Spleen (tissue), 11 donors: ENCODE results near the gene DGKG. TPM values are rescaled to one million over a fixed set of nuclear protein-coding genes. Genes with fewer than 3 reads are reported as not detected.
A peak's percentile ranks its signal among the peaks of the same experiment; 100 is the strongest.

Experiments
- DNase-seq: peaks from one replicate; pipeline ENCODE4 v3.0.0-alpha.2; 2020
- H3K27ac ChIP-seq, 8 donors: fragments of 200-600 bp; sonication (generic) in 7 of 8; 1 replicate in 4 of 8; 2 replicates in 4 of 8; pipeline versions ENCODE4 v1.5.0 to v1.8.0; 2016 to 2021; ENCODE audit warnings: inconsistent platforms in 4 of 8, mild to moderate bottlenecking in 4 of 8, moderate library complexity in 1 of 8
- H3K27me3 ChIP-seq, 7 donors: fragments of 200-600 bp; sonication (generic) in 6 of 7; replicated peaks in 1 of 7; 1 replicate in 4 of 7; 2 replicates in 3 of 7; pipeline versions ENCODE4 v1.5.0 to v1.8.0; 2016 to 2021; ENCODE audit warnings: inconsistent platforms in 3 of 7, mild to moderate bottlenecking in 1 of 7
- H3K36me3 ChIP-seq, 6 donors: fragments of 200-600 bp; sonication (generic) in 5 of 6; 1 replicate in 4 of 6; 2 replicates in 2 of 6; pipeline versions ENCODE4 v1.5.0 to v1.8.0; 2016 to 2021; ENCODE audit warnings: inconsistent platforms in 2 of 6
- H3K4me1 ChIP-seq, 6 donors: fragments of 200-600 bp; sonication (generic) in 5 of 6; 1 replicate in 3 of 6; 2 replicates in 3 of 6; pipeline versions ENCODE4 v1.5.0 to v1.8.0; 2016 to 2021; ENCODE audit warnings: inconsistent platforms in 3 of 6
- H3K4me3 ChIP-seq, 8 donors: fragments of 200-600 bp; sonication (generic) in 7 of 8; 1 replicate in 4 of 8; 2 replicates in 4 of 8; pipeline versions ENCODE4 v1.5.0 to v1.8.0; 2016 to 2021; ENCODE audit warnings: inconsistent platforms in 4 of 8, mild to moderate bottlenecking in 4 of 8, moderate library complexity in 2 of 8
- H3K9me3 ChIP-seq, 8 donors: fragments of 200-600 bp; sonication (generic) in 7 of 8; 1 replicate in 4 of 8; 2 replicates in 4 of 8; pipeline versions ENCODE4 v1.5.0 to v1.8.0; 2016 to 2021; ENCODE audit warnings: inconsistent platforms in 4 of 8
- CTCF ChIP-seq, 11 experiments: fragments of 200-600 bp in 7 of 11; fragments of 450-650 bp in 4 of 11; sonication (generic) in 4 of 11; IDR thresholded peaks in 8 of 11; conservative IDR thresholded peaks in 3 of 11; 1 replicate in 7 of 11; 2 replicates in 4 of 11; pipeline versions ENCODE4 v1.4.0 to v1.8.0; 2016 to 2021; ENCODE audit warnings: antibody characterized with exemption in 11 of 11, inconsistent platforms in 4 of 11, mild to moderate bottlenecking in 1 of 11
- POLR2A ChIP-seq, 3 donors: fragments of 450-650 bp; IDR thresholded peaks; one replicate each; pipeline ENCODE4 v1.5.1; 2017; ENCODE audit warnings: antibody characterized with exemption in 3 of 3, mild to moderate bottlenecking in 1 of 3
- POLR2AphosphoS5 ChIP-seq, 3 donors: sonication (generic); formaldehyde crosslinking; IDR thresholded peaks; one replicate each; pipeline ENCODE4 v1.5.1; 2017; ENCODE audit warnings: antibody characterized with exemption in 3 of 3
- WGBS, 5 donors: extraction: QIAGEN DNeasy Blood & Tissue Kit in 3 of 5; methylation state at CpG; one replicate each; pipeline versions ENCODE4 v1.1.5 to v1.1.7; 2013 to 2018; 5-methylcytosine and 5-hydroxymethylcytosine counted together
- intact Hi-C: fragments of 100-400 bp; cut with DNase I; formaldehyde crosslinking; loops from one replicate; pipeline ENCODE4 v1.15.0; 2023; ENCODE audit warnings: low total_unique reads
- polyA plus RNA-seq, 3 donors: library from polyadenylated mRNA; stranded (reverse); fragments of 200-250 nt; gene quantifications; one replicate each; pipeline ENCODE4 v1.2.1, GENCODE V29; 2013
- total RNA-seq, 7 donors: library from RNA; depleted of rRNA in 3 of 7; stranded (reverse); fragments of >200 nt in 3 of 7; fragmentation: NEBNext Ultra II Directional in 4 of 7; extraction: Animal tissue kit (Norgen Biotek cat#: 25700) in 4 of 7; gene quantifications; one replicate each; pipeline versions ENCODE4 v1.1.0 to v1.2.1, GENCODE V29; 2016 to 2021
- donor health status: healthy with polysubstance abuse.
- donor health status: DM: no; HTN: no; CAD: no; lungs with moderate emphysema.
- donor health status: DM: no; HTN: no; CAD: no.
- donor health status: Bipolar disorder and iron deficiency.
- donor health status: healthy.
- donor health status: DM: no; HTN: no; CAD: no.
- donor health status: DM: yes; HTN: yes; CAD: no.

The DGKG gene
- total and polyA plus RNA-seq, 10 donors, result 0.22 to 7.7 (median 5.4) TPM

GRCh38 chr3:186194451-186194811 is 167.6 kb downstream of the DGKG start:
- intact Hi-C loops, result no loop called here
- Histone ChIP-seq H3K9me3 (no peaks in the 10 kb centered on the region), H3K27ac (no peak overlapping the region), H3K27me3 (peaks cover 0 to 53% (median 23%) of the 10 kb centered on the region in 7 donors), H3K4me3 (peak overlapping the region in 3 of 8 donors; percentile 25 to 55 (median 34)), H3K36me3 (peaks cover 0 to 13% (median 0%) of the 10 kb centered on the region in 6 donors), H3K4me1 (peaks cover 0 to 17% (median 12%) of the 10 kb centered on the region in 6 donors)
- 22 to 31% (median 27%) methylated on average over 10 of the region's 10 CpGs for WGBS, 5 donors
- TF ChIP-seq POLR2A (IDR thresholded peaks at IDR 0.05) (no peak), CTCF (IDR thresholded peaks at IDR 0.05 in 8 of 11, conservative IDR thresholded peaks at IDR 0.05 in 3 of 11) (no peak), POLR2AphosphoS5 (IDR thresholded peaks at IDR 0.05) (no peak)
- DNase-seq, result no peak

- 12 to 19% (median 17%) methylated on average over 35 to 75 of the region's 75 CpGs for WGBS, 5 donors
- H3K4me3 ChIP-seq, result peak overlapping the region; percentile 5 to 55 (median 17)
- DNase-seq, result no peak
Observed at GRCh38 chr3:186193534-186194450, 168.2 kb downstream of the DGKG start.

GRCh38 chr3:186192823-186193222 is 169.2 kb downstream of the DGKG start:
- 82 to 94% (median 88%) methylated on average over 6 of the region's 6 CpGs for whole genome bisulfite sequencing, 5 donors
- TF ChIP-seq POLR2AphosphoS5 (IDR thresholded peaks at IDR 0.05), result no peak
- intact Hi-C loops, result no loop called here
- Histone ChIP-seq H3K27ac (no peak overlapping the region), H3K36me3 (peaks cover 0 to 19% (median 0%) of the 10 kb centered on the region in 6 donors), H3K4me3 (no peak overlapping the region), H3K27me3 (peaks cover 0 to 51% (median 23%) of the 10 kb centered on the region in 7 donors), H3K4me1 (peaks cover 0 to 17% (median 12%) of the 10 kb centered on the region in 6 donors), H3K9me3 (no peaks in the 10 kb centered on the region)
- DNase-seq, result no peak

More at GRCh38 chr3:186193534-186194450, 168.2 kb downstream of the DGKG start:
- Histone ChIP-seq H3K4me1 (peaks cover 0 to 17% (median 12%) of the 10 kb centered on the region in 6 donors), H3K27me3 (peaks cover 0 to 53% (median 23%) of the 10 kb centered on the region in 7 donors), H3K27ac (no peak overlapping the region), H3K9me3 (no peaks in the 10 kb centered on the region), H3K36me3 (peaks cover 0 to 16% (median 0%) of the 10 kb centered on the region in 6 donors)
- intact Hi-C loops, result no loop called here
- TF ChIP-seq CTCF (IDR thresholded peaks at IDR 0.05 in 8 of 11, conservative IDR thresholded peaks at IDR 0.05 in 3 of 11), result no peak
- TF ChIP-seq POLR2AphosphoS5 (IDR thresholded peaks at IDR 0.05), result peak in 1 of 3 donors; percentile 8

GRCh38 chr3:186189492-186189891 is 172.5 kb downstream of the DGKG start:
- Histone ChIP-seq H3K27me3 (peaks cover 0 to 22% (median 14%) of the 10 kb centered on the region in 7 donors), H3K9me3 (no peaks in the 10 kb centered on the region), H3K4me3 (no peak overlapping the region), H3K4me1 (peaks cover 5 to 41% (median 27%) of the 10 kb centered on the region in 6 donors), H3K36me3 (peaks cover 0 to 23% (median 0%) of the 10 kb centered on the region in 6 donors), H3K27ac (no peak overlapping the region)
- DNase-seq, result no peak
- intact Hi-C loops, result no loop called here
- TF ChIP-seq POLR2AphosphoS5 (IDR thresholded peaks at IDR 0.05) (no peak), CTCF (IDR thresholded peaks at IDR 0.05 in 8 of 11, conservative IDR thresholded peaks at IDR 0.05 in 3 of 11) (no peak), POLR2A (IDR thresholded peaks at IDR 0.05) (no peak)
- WGBS, 5 donors, result 87 to 98% (median 96%) methylated on average over 2 of the region's 2 CpGs
